CD4-positive, alpha-beta T cell (primary cell): ENCODE measurements around the gene FGF22. TPM values are rescaled to one million over a fixed set of nuclear protein-coding genes. Genes with fewer than 3 reads are reported as not detected.
"Not testable (repeated sequence)": the region's sequence is repeated elsewhere in the genome, so short reads cannot be mapped to it uniquely, and the experiment has no call there.

ENCODE experiments used
- ATAC-seq: fragments of 200-7000 bp; cut with Tn5 transposase; one replicate; pipeline ENCODE4 v1.10.0; 2022; ENCODE audit warnings: mild to moderate bottlenecking; ENCODE audit not compliant: poor library complexity
- CTCF ChIA-PET: fragments of 350-600 bp; sonication (Branson Sonifier 250); formaldehyde crosslinking; loops from one replicate; lab custom pipeline; 2021; ENCODE audit warnings: antibody characterized with exemption, inconsistent platforms; lab: Charles Lee
- POLR2A ChIA-PET: fragments of 350-600 bp; sonication (Branson Sonifier 250); formaldehyde crosslinking; loops from one replicate; lab custom pipeline; 2021; ENCODE audit warnings: antibody characterized with exemption, inconsistent platforms; lab: Charles Lee
- DNase-seq, 14 experiments: peaks; one replicate each; pipeline ENCODE4 v3.0.0-alpha.2; 2013 to 2020; ENCODE audit warnings: mixed read lengths in 2 of 14
- H3K27ac ChIP-seq, 2 donors: one replicate each; pipeline versions ENCODE4 v1.5.1 to v1.7.0; 2013; ENCODE audit warnings: low read length in 2 of 2, low read depth in 1 of 2, mild to moderate bottlenecking in 1 of 2
- H3K27me3 ChIP-seq, 2 experiments: 1 replicate in 1 of 2; 2 replicates in 1 of 2; pipeline versions ENCODE4 v1.6.1 to v1.7.0; 2013; ENCODE audit warnings: low read length in 2 of 2, control low read depth in 1 of 2, mild to moderate bottlenecking in 1 of 2, moderate library complexity in 1 of 2; ENCODE audit not compliant: insufficient read depth in 2 of 2, control insufficient read depth in 1 of 2
- H3K36me3 ChIP-seq: one replicate; pipeline ENCODE4 v1.6.1; 2013; ENCODE audit warnings: low read length, control low read depth; ENCODE audit not compliant: insufficient read depth
- H3K4me1 ChIP-seq: one replicate; pipeline ENCODE4 v1.6.1; 2013; ENCODE audit warnings: low read length, control low read depth; ENCODE audit not compliant: insufficient read depth
- H3K4me3 ChIP-seq: one replicate; pipeline ENCODE4 v1.5.1; 2013; ENCODE audit warnings: mild to moderate bottlenecking, low read length, moderate library complexity
- H3K9me3 ChIP-seq, 2 experiments: 1 replicate in 1 of 2; 2 replicates in 1 of 2; pipeline versions ENCODE4 v1.6.1 to v1.7.0; 2013; ENCODE audit warnings: low read length in 2 of 2, mild to moderate bottlenecking in 2 of 2, control low read depth in 1 of 2, moderate library complexity in 1 of 2; ENCODE audit not compliant: control insufficient read depth in 1 of 2, insufficient read depth in 1 of 2
- H3K27ac Mint-ChIP-seq: one replicate; pipeline ENCODE4 v1.8.0; 2020; ENCODE audit warnings: mixed read lengths
- H3K27me3 Mint-ChIP-seq: one replicate; pipeline ENCODE4 v1.8.0; 2021; ENCODE audit warnings: mixed read lengths
- H3K36me3 Mint-ChIP-seq: one replicate; pipeline ENCODE4 v1.8.0; 2021; ENCODE audit warnings: low read depth, mixed read lengths
- H3K4me1 Mint-ChIP-seq: one replicate; pipeline ENCODE4 v1.8.0; 2021; ENCODE audit warnings: low read depth, mixed read lengths
- H3K4me3 Mint-ChIP-seq: one replicate; pipeline ENCODE4 v1.8.0; 2020; ENCODE audit warnings: mild to moderate bottlenecking, mixed read lengths
- H3K9me3 Mint-ChIP-seq: one replicate; pipeline ENCODE4 v1.8.0; 2020; ENCODE audit warnings: mixed read lengths
- intact Hi-C, 2 experiments: fragments of 100-400 bp; cut with DNase I in 1 of 2; cut with micrococcal nuclease in 1 of 2; formaldehyde crosslinking; loops; one replicate each; pipeline versions ENCODE4 v1.15.1 to v1.9.0; 2023 to 2025; cut with DNase I, micrococcal nuclease
- total RNA-seq, 174 experiments: library from RNA in 2 of 174; stranded (reverse) in 2 of 174; gene quantifications; one replicate each; pipeline ENCODE4 v1.2.3 and lab custom pipeline; 2021 to 2026
- TF ChIP-seq, protein P1 (sequence below): fragments of 200-600 bp; IDR thresholded peaks from one replicate; pipeline ENCODE4 v1.8.0; 2022; ENCODE audit warnings: antibody characterized with exemption, mild to moderate bottlenecking

Gene FGF22
- total RNA-seq, 2 experiments from 2014 or later, result 0.42 to 0.49 TPM

DNA sequence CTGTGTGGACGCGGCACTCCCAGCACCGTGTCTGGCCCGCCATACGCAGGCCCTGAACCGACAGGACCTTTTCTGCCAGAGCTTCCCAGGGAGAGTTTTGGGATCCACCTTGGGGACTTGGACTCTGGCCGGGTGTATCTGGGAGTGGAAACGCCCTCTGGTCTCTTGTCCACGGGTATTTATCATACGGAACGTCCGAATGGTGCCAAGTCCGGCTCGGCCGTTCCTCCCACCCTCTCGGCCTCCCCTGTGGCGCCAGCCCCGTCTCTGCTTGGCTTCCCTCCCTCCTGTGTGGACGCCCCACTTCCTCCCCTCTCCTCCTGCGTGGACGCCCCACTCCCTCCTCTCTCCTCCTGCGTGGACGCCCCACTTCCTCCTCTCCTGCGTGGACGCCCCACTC is 37.9 kb upstream of the FGF22 start:
- intact Hi-C loops, result no loop called here
- no peaks in the 10 kb centered on the region for H3K36me3 Mint-ChIP-seq
- H3K4me3 ChIP-seq, result no peak overlapping the region
- no peak overlapping the region for H3K4me3 Mint-ChIP-seq
- H3K9me3 ChIP-seq, result peaks cover 0 to 13% of the 10 kb centered on the region in 2 experiments
- H3K4me1 ChIP-seq, result peaks cover 6% of the 10 kb centered on the region
- H3K4me1 Mint-ChIP-seq, result no peaks in the 10 kb centered on the region
- H3K27ac Mint-ChIP-seq, result no peak overlapping the region
- TF ChIP-seq, protein P1, sequence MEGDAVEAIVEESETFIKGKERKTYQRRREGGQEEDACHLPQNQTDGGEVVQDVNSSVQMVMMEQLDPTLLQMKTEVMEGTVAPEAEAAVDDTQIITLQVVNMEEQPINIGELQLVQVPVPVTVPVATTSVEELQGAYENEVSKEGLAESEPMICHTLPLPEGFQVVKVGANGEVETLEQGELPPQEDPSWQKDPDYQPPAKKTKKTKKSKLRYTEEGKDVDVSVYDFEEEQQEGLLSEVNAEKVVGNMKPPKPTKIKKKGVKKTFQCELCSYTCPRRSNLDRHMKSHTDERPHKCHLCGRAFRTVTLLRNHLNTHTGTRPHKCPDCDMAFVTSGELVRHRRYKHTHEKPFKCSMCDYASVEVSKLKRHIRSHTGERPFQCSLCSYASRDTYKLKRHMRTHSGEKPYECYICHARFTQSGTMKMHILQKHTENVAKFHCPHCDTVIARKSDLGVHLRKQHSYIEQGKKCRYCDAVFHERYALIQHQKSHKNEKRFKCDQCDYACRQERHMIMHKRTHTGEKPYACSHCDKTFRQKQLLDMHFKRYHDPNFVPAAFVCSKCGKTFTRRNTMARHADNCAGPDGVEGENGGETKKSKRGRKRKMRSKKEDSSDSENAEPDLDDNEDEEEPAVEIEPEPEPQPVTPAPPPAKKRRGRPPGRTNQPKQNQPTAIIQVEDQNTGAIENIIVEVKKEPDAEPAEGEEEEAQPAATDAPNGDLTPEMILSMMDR, result no peak
- H3K9me3 Mint-ChIP-seq, result no peaks in the 10 kb centered on the region
- CTCF ChIA-PET, result no interaction called here
- no peak overlapping the region for H3K27ac ChIP-seq
- no peaks in the 10 kb centered on the region for H3K36me3 ChIP-seq
- no peak for DNase-seq
- H3K27me3 ChIP-seq, result no peaks in the 10 kb centered on the region
- POLR2A ChIA-PET, result no interaction called here
- no peak for ATAC-seq
- no peaks in the 10 kb centered on the region for H3K27me3 Mint-ChIP-seq

DNA sequence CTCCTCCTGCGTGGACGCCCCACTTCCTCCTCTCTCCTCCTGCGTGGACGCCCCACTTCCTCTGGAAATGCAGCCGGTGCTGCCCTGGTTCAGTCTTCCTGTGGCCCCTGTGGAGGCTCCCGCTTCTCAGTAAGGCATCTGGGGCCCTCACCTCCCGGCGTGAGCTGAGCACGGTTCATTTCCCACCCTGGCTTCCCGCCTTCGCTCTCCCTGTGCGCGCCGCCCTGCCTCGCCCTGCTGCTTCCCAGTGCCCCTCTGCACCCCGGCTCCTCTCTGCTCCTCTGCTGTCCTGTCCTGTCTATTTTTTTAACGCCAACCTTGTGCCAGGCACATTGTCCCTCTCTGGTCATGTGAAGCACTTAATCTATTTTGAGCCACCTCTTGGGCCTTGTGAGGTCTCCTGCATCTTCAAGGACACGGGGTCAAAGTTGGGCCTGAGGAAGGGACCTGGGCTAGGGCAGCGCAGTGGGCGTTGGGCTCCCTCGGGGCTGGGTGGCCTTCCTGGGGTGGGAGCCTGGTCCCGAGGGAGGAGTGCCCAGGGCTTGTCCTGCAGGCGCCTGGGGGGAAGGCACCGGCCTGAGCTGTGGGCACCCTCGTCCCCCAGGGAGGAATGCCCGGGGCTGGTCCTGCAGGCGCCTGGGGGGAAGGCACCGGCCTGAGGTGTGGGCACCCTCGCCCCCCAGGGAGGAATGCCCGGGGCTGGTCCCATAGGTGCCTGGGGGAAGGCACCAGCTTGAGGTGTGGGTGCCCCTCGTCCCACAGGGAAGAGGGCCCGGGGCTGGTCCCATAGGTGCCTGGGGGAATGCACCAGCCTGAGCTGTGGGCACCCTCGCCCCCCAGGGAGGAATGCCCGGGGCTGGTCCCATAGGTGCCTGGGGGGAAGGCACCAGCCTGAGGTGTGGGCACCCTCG is 37.0 kb upstream of the FGF22 start:
- no peak overlapping the region for H3K27ac Mint-ChIP-seq
- TF ChIP-seq, protein P1, result no peak
- ChIA-PET CTCF (no interaction called here), POLR2A (no interaction called here)
- H3K4me3 Mint-ChIP-seq, result no peak overlapping the region
- H3K27me3 Mint-ChIP-seq, result no peaks in the 10 kb centered on the region
- Histone ChIP-seq H3K27ac (no peak overlapping the region), H3K27me3 (no peaks in the 10 kb centered on the region), H3K36me3 (no peaks in the 10 kb centered on the region), H3K9me3 (peaks cover 0 to 12% of the 10 kb centered on the region in 2 experiments), H3K4me1 (peaks cover 6% of the 10 kb centered on the region), H3K4me3 (no peak overlapping the region)
- no peaks in the 10 kb centered on the region for H3K9me3 Mint-ChIP-seq
- H3K36me3 Mint-ChIP-seq, result no peaks in the 10 kb centered on the region
- no peaks in the 10 kb centered on the region for H3K4me1 Mint-ChIP-seq
- intact Hi-C loops, result no loop called here
- ATAC-seq (no peak), DNase-seq (no peak)

DNA sequence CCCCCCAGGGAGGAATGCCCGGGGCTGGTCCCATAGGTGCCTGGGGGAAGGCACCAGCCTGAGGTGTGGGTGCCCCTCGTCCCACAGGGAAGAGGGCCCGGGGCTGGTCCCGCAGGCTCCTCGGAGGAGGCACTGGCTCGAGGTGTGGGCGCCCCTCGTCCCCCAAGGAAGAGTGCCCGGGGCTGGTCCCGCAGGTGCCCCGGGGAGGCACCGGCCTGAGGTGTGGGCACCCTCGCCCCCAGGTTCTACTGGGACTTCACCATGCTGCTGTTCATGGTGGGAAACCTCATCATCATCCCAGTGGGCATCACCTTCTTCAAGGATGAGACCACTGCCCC is 36.4 kb upstream of the FGF22 start:
- intact Hi-C loops, H3K36me3 ChIP-seq, POLR2A ChIA-PET, ATAC-seq, H3K27me3 Mint-ChIP-seq, H3K4me1 ChIP-seq, H3K4me3 ChIP-seq, H3K9me3 Mint-ChIP-seq, H3K4me3 Mint-ChIP-seq, H3K4me1 Mint-ChIP-seq, H3K27ac ChIP-seq, CTCF ChIA-PET, DNase-seq, H3K27ac Mint-ChIP-seq, H3K36me3 Mint-ChIP-seq, H3K9me3 ChIP-seq, H3K27me3 ChIP-seq: not testable (repeated sequence)

DNA sequence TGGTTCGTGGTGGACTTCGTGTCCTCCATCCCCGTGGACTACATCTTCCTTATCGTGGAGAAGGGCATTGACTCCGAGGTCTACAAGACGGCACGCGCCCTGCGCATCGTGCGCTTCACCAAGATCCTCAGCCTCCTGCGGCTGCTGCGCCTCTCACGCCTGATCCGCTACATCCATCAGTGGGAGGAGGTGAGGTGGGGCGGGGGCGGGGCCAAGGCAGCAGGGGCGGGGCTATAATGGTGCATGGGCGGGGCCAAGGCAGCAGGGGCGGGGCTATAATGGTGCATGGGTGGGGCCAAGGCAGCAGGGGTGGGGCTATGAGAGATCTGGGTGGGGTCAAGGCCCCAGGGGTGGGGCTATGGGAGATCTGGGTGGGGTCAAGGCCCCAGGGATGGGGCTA is 35.9 kb upstream of the FGF22 start:
- H3K4me1 Mint-ChIP-seq, H3K4me3 ChIP-seq, H3K36me3 ChIP-seq, H3K9me3 Mint-ChIP-seq, H3K36me3 Mint-ChIP-seq, H3K9me3 ChIP-seq, H3K27ac ChIP-seq, H3K27me3 Mint-ChIP-seq, CTCF ChIA-PET, intact Hi-C loops, H3K27me3 ChIP-seq, H3K4me3 Mint-ChIP-seq, H3K27ac Mint-ChIP-seq, POLR2A ChIA-PET: not testable (repeated sequence)
- peak in 1 of 14 experiments; percentile 55 for DNase-seq
- peak; percentile 60 for ATAC-seq
- H3K4me1 ChIP-seq, result peaks cover 13% of the 10 kb centered on the region
